ENCODE results near the gene ASPN.

GRCh38 chr9:92479346-92479745 is 3.0 kb downstream of the ASPN start:
- TF ChIP-seq HOXA7 (CRISPR knock-in tag; IDR thresholded peaks at IDR 0.05; ENCODE audit: borderline replicate concordance) (no peak), MZF1 (tag by site-specific recombination; IDR thresholded peaks at IDR 0.05; ENCODE audit: borderline replicate concordance) (no peak), ZNF654 (tag by site-specific recombination; IDR thresholded peaks at IDR 0.05; ENCODE audit: low read depth) (no peak), ZNF791 (tag by site-specific recombination; IDR thresholded peaks at IDR 0.05) (no peak), ZBTB20 (tag by site-specific recombination; IDR thresholded peaks at IDR 0.05) (no peak), ZNF658 (tag by site-specific recombination; IDR thresholded peaks at IDR 0.05) (no peak), ZNF354C (tag by site-specific recombination; IDR thresholded peaks at IDR 0.05; ENCODE audit: borderline replicate concordance, low read depth) (no peak)
- TF ChIP-seq, protein P1, sequence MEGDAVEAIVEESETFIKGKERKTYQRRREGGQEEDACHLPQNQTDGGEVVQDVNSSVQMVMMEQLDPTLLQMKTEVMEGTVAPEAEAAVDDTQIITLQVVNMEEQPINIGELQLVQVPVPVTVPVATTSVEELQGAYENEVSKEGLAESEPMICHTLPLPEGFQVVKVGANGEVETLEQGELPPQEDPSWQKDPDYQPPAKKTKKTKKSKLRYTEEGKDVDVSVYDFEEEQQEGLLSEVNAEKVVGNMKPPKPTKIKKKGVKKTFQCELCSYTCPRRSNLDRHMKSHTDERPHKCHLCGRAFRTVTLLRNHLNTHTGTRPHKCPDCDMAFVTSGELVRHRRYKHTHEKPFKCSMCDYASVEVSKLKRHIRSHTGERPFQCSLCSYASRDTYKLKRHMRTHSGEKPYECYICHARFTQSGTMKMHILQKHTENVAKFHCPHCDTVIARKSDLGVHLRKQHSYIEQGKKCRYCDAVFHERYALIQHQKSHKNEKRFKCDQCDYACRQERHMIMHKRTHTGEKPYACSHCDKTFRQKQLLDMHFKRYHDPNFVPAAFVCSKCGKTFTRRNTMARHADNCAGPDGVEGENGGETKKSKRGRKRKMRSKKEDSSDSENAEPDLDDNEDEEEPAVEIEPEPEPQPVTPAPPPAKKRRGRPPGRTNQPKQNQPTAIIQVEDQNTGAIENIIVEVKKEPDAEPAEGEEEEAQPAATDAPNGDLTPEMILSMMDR (tag by site-specific recombination; IDR thresholded peaks at IDR 0.05): no peak
